Kasumi-1 (cell line): Measurements from ENCODE around the gene PHKG1.
"Not testable (repeated sequence)": the region's sequence is repeated elsewhere in the genome, so short reads cannot be mapped to it uniquely, and the experiment has no call there.

Source experiments
- DNase-seq, 2 experiments: peaks; one replicate each; lab custom pipeline; 2025; lab: John Stamatoyannopoulos, UW

The PHKG1 gene

GRCh38 chr7:56092789-56093531 is at the start of gene PHKG1:
Gene PHKG1 (minus strand): TSS chr7:56092952. CDS start chr7:56088941, 4,011 bp downstream.
- DNase-seq: no peak

GRCh38 chr7:56131062-56131461 is 38.3 kb upstream of the PHKG1 start:
- DNase-seq: not testable (repeated sequence)

DNA sequence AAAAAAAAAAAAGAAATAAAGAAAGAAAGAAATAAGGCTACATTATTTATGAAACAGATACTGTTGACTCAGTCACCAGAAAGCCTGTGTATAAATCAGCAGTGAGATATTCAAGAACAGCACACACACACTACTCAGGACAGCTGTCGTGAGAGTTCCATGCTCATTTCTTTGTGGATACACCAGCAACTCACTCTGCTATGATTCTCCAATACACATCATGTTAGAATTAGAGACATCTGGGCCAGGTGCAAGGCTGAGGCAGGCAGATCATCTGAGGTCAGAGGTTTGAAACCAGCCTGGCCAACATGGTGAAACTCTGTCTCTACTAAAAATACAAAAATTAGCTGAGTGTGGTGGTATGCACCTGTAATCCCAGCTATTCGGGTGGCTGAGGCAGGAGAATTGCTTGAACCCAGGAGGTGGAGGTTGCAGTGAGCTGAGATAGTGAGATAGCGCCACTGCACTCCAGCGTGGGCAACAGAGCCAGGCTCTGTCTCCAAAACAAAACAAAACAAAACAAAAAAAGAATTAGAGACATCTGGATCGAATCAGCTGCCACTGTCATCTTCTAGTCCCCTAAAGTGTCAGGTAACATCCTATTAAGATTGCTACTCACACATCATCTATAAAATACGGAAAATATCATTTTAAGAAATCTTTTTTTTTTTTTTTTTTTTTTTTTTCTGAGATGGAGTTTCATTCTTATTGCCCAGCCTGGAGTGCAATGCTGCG is 34.7 kb upstream of the PHKG1 start:
- no peak for DNase-seq

DNA sequence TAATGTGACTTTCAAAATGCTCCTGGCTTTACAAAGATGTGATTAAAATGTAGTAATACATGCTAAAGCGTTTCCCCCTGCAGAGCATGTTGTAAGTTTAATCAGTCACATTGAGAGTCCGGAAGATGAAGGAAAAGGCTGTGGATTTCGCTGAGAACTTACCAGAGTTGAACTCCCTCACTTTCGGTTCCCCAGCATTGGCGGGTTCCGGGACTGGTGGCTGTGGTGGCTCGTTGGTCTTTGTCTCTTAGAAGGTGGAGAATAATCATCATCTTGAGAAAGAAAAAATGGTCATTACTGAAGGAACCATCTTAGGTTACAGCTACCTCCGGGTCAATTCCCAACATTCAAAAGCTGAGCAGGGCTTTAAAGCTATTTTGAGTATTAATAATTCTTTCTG is 33.1 kb upstream of the PHKG1 start:
- no peak for DNase-seq

GRCh38 chr7:56124981-56125380 is 32.2 kb upstream of the PHKG1 start:
- no peak for DNase-seq

DNA sequence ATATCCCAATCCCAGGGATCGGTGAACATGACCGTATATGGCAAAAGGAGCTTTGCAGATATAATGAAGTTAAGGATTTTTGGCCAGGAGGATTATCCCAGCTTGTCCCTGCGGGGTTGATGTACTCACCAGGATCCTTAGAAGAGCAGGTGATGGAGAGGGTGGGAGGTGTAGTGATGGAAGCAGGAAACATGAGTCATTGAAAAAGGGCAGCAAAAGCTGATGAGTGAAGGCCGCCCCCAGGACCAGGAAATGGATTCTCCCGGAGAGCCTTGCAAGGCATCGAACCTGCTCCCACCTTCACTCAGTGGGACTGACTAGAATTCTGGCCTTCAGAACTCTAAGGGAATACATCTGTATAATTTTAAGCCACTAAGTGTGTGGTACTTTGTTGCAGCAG is 28.7 kb upstream of the PHKG1 start:
- DNase-seq: no peak

- no peak for DNase-seq
Measured at GRCh38 chr7:56115852-56116538, 23.2 kb upstream of the PHKG1 start, which contains the start of gene NUPR2. Gene NUPR2 (minus strand): TSS chr7:56116417. CDS start chr7:56116314, 103 bp downstream.

DNA sequence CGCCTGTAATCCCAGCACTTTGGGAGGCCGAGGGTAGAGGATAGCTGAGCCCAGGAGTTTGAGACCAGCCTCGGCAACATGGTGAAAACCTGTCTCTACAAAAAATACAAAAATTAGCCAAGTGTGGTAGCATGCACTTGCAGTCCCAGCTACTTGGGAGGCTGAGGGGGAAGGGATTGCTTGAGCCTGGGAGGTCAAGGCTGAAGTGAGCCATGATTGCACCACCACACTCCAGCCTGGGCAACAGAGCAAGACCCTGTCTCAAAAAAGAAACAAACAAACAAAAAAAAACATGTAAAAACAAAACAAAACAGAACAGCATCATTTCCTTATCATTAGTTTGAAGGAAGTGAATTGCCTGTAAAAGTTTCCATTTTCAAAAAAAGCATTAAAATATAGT is 19.5 kb upstream of the PHKG1 start:
- DNase-seq: not testable (repeated sequence)

- DNase-seq: no peak
Measured at GRCh38 chr7:56110611-56111010, 17.9 kb upstream of the PHKG1 start.

GRCh38 chr7:56107954-56108258 is 15.2 kb upstream of the PHKG1 start:
- no peak for DNase-seq

- DNase-seq: peak; percentile 100
Measured at GRCh38 chr7:56106108-56107073, 13.6 kb upstream of the PHKG1 start, which contains the start of gene CHCHD2. Gene CHCHD2 (minus strand): TSS chr7:56106476. CDS start chr7:56106413, 63 bp downstream.

GRCh38 chr7:56105508-56105907 is 12.8 kb upstream of the PHKG1 start:
- peak; percentile 33 to 57 for DNase-seq

GRCh38 chr7:56104138-56104537 is 11.4 kb upstream of the PHKG1 start:
- not testable (repeated sequence) for DNase-seq

DNA sequence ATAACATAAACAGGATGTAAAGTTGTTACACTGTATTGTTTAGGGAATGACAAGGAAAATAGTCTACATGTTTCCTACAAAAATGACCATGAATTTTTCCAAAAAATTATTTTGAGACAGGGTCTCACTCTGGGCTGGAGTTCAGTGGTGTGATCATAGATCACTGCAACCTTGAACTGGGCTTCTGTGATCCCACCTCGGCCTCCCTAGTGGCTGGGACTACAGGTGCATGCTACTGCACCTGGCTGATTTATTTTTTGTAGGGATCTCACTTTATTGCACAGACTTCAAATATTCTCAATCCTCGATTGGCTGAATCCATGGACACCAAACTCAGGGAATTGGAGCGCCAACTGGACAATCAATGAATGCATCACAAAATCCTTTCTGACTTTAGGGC is 6.9 kb upstream of the PHKG1 start:
- no peak for DNase-seq

DNA sequence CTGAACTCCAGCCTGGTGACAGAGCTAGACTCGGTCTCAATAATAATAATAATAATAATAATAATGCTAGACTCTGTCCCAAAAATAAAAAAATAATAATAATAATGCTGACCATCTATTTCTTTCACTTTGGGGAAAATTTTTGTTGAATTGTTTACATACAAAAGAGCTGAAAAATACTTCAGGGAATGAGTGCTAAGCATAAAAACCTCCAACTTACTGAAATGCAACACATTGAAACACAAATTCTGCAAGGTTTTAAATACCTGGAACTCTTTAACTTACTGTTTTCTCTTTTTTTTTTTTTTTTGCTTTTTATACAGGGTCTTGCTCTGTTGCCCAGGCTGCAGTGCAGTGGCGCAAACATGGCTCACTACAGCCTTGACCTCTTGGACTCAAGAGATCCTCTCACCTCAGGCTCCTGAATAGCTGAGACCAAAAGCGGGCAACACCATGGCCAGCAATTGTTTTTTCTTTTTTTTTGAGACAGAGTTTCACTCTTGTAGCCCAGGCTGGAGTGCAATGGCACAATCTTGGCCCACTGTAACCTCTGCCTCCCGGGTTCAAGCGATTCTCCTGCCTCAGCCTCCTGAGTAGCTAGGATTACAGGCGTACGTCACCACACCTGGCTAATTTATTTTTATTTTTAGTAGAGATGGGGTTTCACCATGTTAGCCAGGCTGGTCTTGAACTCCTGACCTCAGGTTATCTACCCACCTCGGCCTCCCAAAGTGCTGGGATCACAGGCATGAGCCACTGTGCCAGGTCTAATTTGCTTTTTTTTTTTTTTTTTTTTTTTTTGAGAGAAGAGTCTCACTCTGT is 5.6 kb upstream of the PHKG1 start:
- DNase-seq: not testable (repeated sequence)

- DNase-seq: no peak
Measured at GRCh38 chr7:56097700-56098099, 4.9 kb upstream of the PHKG1 start.

- not testable (repeated sequence) for DNase-seq
Measured at GRCh38 chr7:56092388-56092787, 364 bp downstream of the PHKG1 start.

DNA sequence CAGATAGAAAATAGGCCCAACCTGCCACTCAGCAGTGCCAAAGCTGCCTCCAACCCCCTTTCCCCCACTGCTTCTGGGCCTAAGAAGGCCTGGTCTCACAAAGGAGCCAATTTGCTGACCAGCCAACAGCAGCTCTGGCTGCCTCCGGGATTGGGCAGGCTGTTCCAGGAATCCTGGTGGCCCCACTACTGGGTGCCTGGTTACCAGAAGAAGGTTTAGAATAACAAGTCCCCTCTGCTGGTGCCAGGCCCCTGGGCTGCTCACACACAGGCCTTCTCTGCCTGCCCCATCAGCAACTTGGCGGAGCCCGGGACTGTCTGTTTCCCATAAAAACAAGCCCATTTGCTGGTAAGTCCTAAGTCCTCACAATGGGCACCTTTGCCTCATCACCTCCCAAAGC is 1.2 kb downstream of the PHKG1 start:
- no peak for DNase-seq

- no peak for DNase-seq
Measured at GRCh38 chr7:56087445-56087844, 5.3 kb downstream of the PHKG1 start.

DNA sequence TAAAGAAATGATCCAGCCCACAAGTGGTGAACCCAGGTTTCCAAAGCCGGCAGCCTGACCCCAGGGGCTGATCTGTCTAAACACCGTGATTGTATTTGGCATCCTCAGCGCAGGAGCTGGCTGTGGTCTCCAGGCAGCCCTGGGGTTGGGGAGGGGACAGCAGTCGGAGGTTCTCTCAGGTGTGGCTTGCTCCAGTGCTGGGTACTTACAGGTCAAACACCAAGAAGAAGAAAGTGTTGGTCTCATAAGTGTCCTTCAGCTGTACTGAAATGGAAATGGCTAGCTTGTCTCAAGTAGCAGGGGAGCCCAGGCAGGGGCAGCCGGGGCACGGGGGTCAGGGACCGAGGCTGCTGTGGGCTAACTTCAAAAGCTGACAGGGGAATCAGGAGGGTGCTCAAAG is 6.0 kb downstream of the PHKG1 start:
- no peak for DNase-seq
